Left ventricle myocardium inferior (tissue), 1 donor: Measurements from ENCODE around the gene CAMSAP3. TPM values are rescaled to one million over a fixed set of nuclear protein-coding genes. Genes with fewer than 3 reads are reported as not detected.
"Not testable (repeated sequence)": the region's sequence is repeated elsewhere in the genome, so short reads cannot be mapped to it uniquely, and the experiment has no call there.

Experiments
- DNase-seq: peaks from one replicate; pipeline ENCODE4 v3.0.0-alpha.2; 2020
- H3K27ac ChIP-seq: fragments of 200-600 bp; replicated peaks from 2 replicates; pipeline ENCODE4 v1.8.0; 2021
- H3K27me3 ChIP-seq: fragments of 200-600 bp; 2 replicates; pipeline ENCODE4 v1.8.0; 2021; ENCODE audit warnings: low read depth
- H3K36me3 ChIP-seq: fragments of 200-600 bp; 2 replicates; pipeline ENCODE4 v1.8.0; 2021
- H3K4me1 ChIP-seq: fragments of 200-600 bp; 2 replicates; pipeline ENCODE4 v1.8.0; 2021
- H3K4me3 ChIP-seq: fragments of 200-600 bp; 2 replicates; pipeline ENCODE4 v1.8.0; 2021; ENCODE audit warnings: mild to moderate bottlenecking, moderate library complexity
- H3K9me3 ChIP-seq: fragments of 200-600 bp; replicated peaks from 2 replicates; pipeline ENCODE4 v1.8.0; 2021
- intact Hi-C: fragments of 100-400 bp; cut with micrococcal nuclease; formaldehyde crosslinking; loops from one replicate; pipeline ENCODE4 v1.11.0; 2022
- total RNA-seq: library from RNA; stranded (reverse); fragmentation: NEBNext Ultra II Directional; extraction: Animal tissue kit (Norgen Biotek cat#: 25700); gene quantifications from one replicate; pipeline ENCODE4 v1.2.1, GENCODE V29; 2021
- TF ChIP-seq, protein P1 (sequence below): fragments of 200-600 bp; IDR thresholded peaks from 2 replicates; pipeline ENCODE4 v1.8.0; 2021; ENCODE audit warnings: antibody characterized with exemption, mild to moderate bottlenecking, borderline replicate concordance
- donor health status: DM: no; HTN: yes; CAD: no; lungs with severe emphysema.

Gene CAMSAP3
- total RNA-seq, 1 donor from 2014 or later: 0.60 TPM

DNA sequence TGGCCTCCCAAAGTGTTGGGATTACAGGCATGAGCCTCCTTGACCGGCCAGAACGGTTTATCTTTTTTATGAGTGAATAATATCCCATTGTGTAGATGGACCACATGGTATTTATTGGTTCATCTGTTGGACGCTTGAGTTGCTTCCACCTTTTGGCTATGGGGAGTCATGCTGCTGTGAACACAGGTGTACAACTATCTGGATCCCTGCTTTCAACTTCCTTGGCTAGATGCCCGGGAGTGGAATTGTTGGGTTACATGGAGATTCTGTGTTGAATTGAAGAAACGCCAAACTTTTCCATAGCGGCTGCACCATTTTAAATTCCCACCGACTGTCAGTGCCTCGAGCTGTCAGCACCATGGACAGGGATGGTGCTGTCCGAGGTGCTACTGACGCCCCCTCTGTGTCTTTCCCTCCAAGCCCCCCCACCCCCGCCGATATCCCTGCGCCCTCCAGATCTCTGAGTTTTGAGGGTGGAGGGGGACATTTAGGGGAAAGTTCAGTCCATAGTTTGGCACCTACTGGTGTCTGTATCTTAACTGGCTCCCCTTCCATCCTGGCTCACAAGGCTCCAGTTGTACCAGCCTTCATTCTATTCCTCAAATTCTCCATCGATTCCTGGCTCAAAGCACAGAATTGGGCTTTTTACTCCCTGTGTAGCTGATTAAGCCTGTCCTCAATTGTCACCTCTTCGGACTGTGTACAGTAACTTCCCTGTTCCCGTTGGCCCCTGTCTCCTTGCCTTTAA, 32.8 kb upstream of the CAMSAP3 start:
- Histone ChIP-seq H3K4me3 (no peak overlapping the region), H3K27ac (no peak overlapping the region), H3K9me3 (peaks cover 4% of the 10 kb centered on the region), H3K27me3 (no peaks in the 10 kb centered on the region), H3K36me3 (peaks cover 44% of the 10 kb centered on the region), H3K4me1 (no peaks in the 10 kb centered on the region)
- intact Hi-C loops: no loop called here
- TF ChIP-seq, protein P1, sequence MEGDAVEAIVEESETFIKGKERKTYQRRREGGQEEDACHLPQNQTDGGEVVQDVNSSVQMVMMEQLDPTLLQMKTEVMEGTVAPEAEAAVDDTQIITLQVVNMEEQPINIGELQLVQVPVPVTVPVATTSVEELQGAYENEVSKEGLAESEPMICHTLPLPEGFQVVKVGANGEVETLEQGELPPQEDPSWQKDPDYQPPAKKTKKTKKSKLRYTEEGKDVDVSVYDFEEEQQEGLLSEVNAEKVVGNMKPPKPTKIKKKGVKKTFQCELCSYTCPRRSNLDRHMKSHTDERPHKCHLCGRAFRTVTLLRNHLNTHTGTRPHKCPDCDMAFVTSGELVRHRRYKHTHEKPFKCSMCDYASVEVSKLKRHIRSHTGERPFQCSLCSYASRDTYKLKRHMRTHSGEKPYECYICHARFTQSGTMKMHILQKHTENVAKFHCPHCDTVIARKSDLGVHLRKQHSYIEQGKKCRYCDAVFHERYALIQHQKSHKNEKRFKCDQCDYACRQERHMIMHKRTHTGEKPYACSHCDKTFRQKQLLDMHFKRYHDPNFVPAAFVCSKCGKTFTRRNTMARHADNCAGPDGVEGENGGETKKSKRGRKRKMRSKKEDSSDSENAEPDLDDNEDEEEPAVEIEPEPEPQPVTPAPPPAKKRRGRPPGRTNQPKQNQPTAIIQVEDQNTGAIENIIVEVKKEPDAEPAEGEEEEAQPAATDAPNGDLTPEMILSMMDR: no peak
- no peak for DNase-seq

DNA sequence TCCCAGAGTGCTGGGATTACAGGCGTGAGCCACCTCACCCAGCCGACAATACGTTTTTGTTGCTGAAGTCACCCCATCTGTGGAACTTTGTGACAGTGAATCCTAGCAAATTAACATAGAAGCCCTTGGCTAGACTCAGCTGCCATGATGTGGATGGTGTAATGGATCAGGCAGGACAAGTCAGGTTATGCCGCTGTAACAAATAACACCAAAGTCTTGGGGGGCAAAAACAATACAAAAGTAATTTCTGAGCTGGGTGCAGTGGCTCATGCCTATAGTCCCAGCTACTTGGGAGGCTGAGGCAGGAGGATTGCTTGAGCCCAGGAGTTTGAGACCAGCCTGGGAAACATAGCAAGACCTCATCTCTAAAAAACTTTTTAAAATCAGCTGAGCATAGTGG, 30.8 kb upstream of the CAMSAP3 start:
- H3K27ac ChIP-seq: no peak overlapping the region
- peaks cover 23% of the 10 kb centered on the region for H3K36me3 ChIP-seq
- no peaks in the 10 kb centered on the region for H3K27me3 ChIP-seq
- no peak for DNase-seq
- TF ChIP-seq, protein P1: no peak
- intact Hi-C loops: loop anchor here (5.0 kb wide), 1 partner anchor 232 kb away; no protein-coding TSS in a partner anchor
- no peak overlapping the region for H3K4me3 ChIP-seq
- no peaks in the 10 kb centered on the region for H3K4me1 ChIP-seq
- peaks cover 4% of the 10 kb centered on the region for H3K9me3 ChIP-seq

DNA sequence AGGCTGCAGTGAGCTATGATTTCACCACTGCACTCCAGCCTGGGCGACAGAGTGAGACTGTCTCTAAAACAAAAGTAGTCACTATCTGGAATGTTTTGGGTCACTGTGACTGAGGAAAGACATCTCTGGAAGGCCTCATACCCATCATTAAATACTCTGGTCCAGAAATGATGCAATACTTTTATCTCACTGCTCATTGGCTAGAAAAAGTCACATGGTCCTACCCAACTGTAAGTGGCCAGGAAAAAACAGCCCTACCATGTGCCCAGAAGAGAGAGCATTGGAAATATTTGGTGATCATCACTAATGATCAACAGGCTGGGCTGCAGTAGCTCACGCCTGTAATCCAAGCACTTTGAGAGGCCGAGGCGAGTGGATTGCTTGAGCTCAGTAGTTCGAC, 30.3 kb upstream of the CAMSAP3 start:
- H3K27me3 ChIP-seq: no peaks in the 10 kb centered on the region
- DNase-seq: no peak
- intact Hi-C loops: loop anchor here (5.0 kb wide), 1 partner anchor 232 kb away; no protein-coding TSS in a partner anchor
- H3K9me3 ChIP-seq: peaks cover under 1% of the 10 kb centered on the region
- no peak overlapping the region for H3K27ac ChIP-seq
- TF ChIP-seq, protein P1: no peak
- no peaks in the 10 kb centered on the region for H3K4me1 ChIP-seq
- no peak overlapping the region for H3K4me3 ChIP-seq
- peaks cover 19% of the 10 kb centered on the region for H3K36me3 ChIP-seq

DNA sequence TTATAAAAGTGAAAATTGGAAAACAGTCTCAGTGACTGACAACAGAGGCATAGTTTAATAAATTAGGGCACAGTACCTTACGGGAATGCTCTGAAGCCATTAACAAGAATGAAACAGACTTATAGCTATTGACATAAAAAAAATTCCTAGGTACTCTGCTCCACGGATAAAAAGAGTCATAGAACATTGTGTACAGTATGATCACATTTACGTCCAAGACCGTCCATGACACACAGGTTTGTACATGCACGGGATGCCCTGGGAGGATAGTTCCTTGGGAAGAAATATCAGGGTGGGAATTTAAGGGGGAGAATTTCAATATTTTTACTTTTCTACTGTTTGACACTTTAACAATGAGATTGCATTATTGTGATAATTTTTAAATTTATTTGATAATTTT, 24.9 kb upstream of the CAMSAP3 start:
- Histone ChIP-seq H3K27me3 (no peaks in the 10 kb centered on the region), H3K4me3 (no peak overlapping the region), H3K27ac (no peak overlapping the region), H3K36me3 (no peaks in the 10 kb centered on the region), H3K4me1 (no peaks in the 10 kb centered on the region), H3K9me3 (no peaks in the 10 kb centered on the region)
- TF ChIP-seq, protein P1: no peak
- DNase-seq: no peak
- intact Hi-C loops: no loop called here

DNA sequence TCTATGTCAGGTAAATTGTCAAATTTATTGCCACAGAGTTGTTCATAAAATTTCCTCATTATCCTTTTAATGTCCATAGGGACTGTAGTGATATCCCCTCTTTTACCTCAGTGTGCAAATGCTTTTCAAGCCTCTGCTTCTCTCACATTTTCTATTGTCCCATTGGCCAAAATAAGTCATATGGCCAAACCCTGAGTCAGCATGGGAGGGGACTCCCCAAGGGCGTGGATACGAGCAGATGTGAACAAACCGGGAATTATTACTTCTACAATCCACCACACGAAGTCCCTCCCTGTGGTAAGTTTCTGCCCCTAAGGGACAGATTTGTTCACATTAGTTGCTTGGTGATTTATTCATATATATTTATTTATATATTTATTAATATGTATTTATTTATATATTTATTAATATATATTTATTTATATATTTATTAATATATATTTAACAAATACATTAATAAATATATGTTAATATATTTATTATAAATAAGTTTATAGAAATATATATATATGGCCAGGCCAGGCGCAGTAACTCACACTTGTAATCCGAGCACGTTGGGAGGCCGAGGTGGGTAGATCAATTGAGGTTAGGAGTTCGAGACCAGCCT, 20.1 kb upstream of the CAMSAP3 start:
- no peak for DNase-seq
- intact Hi-C loops: no loop called here
- Histone ChIP-seq H3K9me3 (no peaks in the 10 kb centered on the region), H3K27ac (no peak overlapping the region), H3K36me3 (no peaks in the 10 kb centered on the region), H3K27me3 (peaks cover 4% of the 10 kb centered on the region), H3K4me3 (no peak overlapping the region), H3K4me1 (no peaks in the 10 kb centered on the region)
- TF ChIP-seq, protein P1: no peak

DNA sequence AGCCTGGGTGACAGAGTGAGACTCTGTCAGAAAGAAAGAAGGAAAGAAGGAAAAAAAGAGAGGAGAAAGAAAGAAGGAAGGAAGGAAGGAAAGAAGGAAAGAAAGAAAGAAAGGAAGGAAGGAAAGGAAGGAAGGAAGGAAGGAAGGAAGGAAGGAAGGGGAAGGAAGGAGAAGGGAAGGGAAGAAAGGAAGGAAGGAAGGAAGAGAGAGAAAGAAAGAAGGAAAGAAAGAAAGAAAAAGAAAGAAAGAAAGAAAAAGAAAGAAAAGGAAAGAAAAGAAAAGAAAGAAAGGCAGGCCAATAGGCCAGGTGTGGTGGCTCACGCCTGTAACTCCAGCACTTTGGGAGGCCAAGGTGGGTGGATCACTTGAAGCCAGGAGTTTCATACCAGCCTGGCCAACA, 18.2 kb upstream of the CAMSAP3 start:
- H3K4me3 ChIP-seq, H3K9me3 ChIP-seq, H3K36me3 ChIP-seq, H3K27ac ChIP-seq, H3K27me3 ChIP-seq, intact Hi-C loops, H3K4me1 ChIP-seq, DNase-seq: not testable (repeated sequence)
